GM19240 (cell line): Measurements from ENCODE around the gene LCN10.
"Not testable (repeated sequence)": the region's sequence is repeated elsewhere in the genome, so short reads cannot be mapped to it uniquely, and the experiment has no call there.

ENCODE experiments used
- DNase-seq: peaks from one replicate; pipeline ENCODE4 v3.0.0; 2011; ENCODE audit warnings: low spot score; ENCODE audit not compliant: insufficient read length

Gene LCN10

DNA sequence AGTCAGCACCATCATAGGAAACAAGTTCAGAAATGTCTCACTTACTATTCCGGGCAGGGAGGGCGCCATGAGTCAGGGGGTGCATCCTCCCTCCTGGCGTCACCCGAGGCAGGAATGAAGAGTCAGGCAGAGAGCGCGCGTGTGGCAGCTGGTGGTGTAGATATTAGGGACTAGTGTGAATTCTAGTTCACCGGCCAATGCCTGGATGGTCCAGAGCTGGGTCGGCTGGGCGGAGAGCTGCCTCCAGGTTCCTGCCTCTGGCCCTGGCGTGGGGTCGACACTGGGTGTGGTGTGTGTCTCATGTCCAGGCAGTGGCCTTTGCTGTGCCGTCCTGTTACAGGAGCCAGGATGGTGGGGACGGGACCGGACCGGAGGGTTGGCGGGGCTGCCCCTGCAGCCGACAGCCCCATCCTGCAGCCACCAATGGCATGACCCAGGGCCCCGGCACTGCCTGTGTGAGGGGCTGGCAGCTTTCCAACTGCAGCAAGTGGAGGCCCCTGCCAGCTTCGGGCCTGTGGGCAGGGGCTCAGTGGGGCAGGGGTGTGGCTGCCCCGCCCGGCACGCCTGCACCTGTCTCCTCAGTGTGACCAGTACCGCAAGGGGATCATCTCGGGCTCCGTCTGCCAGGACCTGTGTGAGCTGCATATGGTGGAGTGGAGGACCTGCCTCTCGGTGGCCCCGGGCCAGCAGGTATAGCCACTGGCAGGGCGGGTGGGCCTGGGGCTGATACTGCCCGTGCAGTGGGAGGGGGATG, 21.2 kb downstream of the LCN10 start:
- no peak for DNase-seq

DNA sequence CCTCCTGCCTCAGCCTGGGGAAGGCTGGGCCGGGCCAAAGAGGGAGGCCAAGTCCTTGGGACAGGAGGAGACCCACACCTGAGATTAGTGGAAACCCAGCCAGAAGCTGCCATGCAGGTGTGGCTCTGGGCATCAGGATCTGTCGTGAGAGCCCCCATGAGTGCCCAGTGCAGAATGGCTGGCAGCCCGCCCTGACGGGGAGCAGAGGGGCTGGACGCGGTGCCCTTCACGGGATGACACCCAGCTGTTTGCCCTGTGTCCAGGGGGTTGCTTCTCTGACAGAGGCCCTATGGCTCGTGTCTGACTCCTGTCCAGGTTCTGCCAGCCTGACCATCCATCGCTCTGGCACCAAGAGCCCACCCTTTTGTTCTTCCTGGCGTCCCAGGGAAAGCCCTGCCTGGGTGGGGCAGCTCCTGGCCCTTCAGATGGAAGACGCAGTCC, 21.8 kb downstream of the LCN10 start:
- no peak for DNase-seq

GRCh38 chr9:136720251-136720897, 22.4 kb downstream of the LCN10 start:
- no peak for DNase-seq

- DNase-seq, result no peak
These were observed 23.4 kb downstream of the LCN10 start for GRCh38 chr9:136719195-136719880.

- no peak for DNase-seq
These were observed 24.2 kb downstream of the LCN10 start for GRCh38 chr9:136718345-136719194.

GRCh38 chr9:136717399-136717798, 25.3 kb downstream of the LCN10 start:
- DNase-seq, result no peak

- DNase-seq, result no peak
These were observed 27.9 kb downstream of the LCN10 start for GRCh38 chr9:136714893-136715274.

DNA sequence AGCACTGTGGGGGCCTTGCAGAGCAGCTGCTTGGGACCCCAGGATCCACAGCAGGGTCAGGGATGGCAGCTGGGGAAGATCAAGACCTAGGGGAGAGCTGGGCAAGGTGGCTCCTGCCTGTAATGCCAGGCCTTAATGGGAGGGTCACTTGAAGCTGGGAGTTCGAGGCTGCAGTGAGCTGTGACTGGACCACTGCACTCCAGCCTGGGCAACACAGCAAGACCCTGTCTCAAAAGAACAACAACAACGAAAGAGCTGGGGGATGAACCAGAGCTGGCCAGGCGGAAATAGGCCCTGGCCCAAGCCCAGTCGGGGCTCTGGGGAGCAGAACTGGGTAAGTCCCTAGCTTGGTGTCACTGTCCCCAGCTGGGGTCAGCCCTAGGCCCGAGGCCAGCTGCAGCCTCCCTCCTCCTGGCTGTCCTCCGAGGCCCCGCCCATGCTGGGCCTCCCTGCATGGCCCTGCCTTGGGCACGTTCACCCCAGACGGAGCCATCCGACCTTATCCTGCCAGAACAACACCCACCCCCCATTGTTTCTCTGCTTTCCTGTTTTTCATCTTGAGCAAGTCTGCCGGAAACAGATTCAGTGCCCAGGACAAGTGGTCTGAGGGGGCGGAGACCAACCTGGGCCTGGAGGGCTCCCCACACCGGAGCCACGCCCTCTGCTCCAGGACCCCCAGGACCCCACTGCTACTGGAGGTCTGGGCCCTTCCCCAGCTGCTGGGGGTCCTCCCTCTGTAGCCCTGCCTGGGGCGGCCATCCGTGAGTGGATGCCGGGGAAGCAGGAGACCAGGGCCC, 28.4 kb downstream of the LCN10 start:
- no peak for DNase-seq

DNA sequence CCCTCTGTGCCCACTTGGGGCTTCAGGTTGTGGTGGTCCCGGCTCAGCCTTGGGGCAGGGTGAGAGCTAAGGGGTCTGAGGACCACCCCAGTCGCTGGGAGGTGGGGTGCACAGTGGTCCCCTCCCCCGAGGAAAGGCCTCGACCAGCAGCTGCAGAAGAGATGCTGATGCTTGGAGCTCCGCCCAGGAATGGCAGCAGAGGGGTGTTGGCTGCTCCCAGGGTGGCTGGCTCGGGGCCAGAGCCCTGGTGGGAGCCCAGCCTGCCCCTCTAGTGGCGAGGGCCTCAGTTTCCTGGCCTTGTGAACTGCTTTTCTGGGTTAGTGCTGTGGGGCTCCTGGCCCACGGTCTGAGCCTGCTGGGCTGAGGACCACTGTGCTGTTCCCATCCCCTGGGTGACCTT, 29.2 kb downstream of the LCN10 start:
- no peak for DNase-seq

- no peak for DNase-seq
These were observed 29.8 kb downstream of the LCN10 start for GRCh38 chr9:136712690-136713544.

GRCh38 chr9:136711751-136712689, 30.7 kb downstream of the LCN10 start, which contains the start of gene DIPK1B:
TSS of gene DIPK1B (plus strand) at chr9:136712572. CDS start at chr9:136712666, 94 bp downstream.
- no peak for DNase-seq

DNA sequence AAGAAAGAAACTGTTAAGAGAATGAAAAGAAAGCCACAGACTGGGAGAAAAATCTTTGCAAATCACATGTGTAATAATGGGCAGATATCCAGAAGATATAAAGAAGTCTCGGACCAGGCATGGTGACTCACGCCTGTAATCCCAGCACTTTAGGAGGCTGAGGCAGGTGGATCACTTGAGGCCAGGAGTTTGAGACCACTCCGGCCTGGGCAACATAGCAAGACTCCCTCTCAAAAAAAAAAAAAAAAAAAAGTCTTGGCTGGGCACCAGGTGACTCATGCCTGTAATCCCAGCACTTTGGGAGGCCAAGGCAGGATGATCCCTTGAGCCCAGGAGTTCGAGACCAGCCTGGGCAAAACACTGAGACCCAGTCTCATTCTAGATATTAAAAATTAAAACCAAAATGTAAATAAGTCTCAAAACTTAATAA, 31.5 kb downstream of the LCN10 start:
- not testable (repeated sequence) for DNase-seq

DNA sequence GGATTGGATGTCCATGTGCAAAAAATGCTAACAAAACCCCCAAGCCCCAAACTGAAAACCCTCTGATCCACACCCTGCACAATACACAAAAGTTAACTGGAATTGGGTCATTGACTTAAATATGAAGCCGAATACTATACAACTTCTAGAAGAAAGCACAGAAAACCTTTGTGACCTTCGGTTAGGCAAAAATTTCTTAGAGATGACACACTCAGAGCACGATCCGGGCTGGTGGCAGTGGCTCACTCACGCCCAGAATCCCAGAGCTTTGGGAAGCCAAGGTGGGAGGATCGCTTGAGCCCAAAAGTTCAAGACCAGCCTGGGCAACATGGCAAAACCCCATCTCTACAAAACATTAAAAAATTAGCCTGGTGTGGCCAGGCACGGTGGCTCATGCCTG, 32.2 kb downstream of the LCN10 start:
- no peak for DNase-seq

DNA sequence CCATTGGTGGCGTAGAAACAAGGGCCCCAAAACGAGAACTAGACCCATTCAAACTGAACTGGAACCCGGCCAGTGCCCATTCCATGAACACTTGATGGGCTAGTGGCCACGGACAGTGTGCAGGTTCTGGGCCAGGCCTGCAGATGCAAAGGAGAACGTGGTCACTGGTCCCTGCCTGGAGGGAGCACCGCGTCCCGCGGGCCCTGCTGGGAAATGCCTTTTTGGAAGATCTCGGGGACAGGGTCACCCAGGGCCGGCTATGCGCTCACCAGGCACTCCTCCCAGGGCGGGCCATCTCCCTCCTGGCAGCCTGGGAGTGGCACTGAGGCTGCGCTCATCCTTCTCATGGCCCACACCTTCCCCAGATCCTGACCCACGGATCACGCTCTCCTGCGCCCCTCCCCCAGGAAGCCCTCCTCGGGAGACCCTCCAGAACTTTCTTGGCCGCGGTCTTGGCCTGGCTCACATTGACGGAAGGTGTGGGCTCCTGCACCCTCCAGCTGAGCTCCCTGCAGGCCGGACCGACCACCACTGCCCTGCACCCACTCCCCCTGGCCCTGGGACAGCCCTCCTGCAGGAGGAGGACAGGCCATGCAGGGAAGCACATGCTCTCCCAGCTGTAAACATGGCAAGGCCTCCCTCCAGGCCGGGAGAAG, 33.2 kb downstream of the LCN10 start:
- DNase-seq, result no peak

GRCh38 chr9:136707849-136708517, 34.8 kb downstream of the LCN10 start:
- no peak for DNase-seq

GRCh38 chr9:136707011-136707410, 35.7 kb downstream of the LCN10 start:
- DNase-seq, result no peak

DNA sequence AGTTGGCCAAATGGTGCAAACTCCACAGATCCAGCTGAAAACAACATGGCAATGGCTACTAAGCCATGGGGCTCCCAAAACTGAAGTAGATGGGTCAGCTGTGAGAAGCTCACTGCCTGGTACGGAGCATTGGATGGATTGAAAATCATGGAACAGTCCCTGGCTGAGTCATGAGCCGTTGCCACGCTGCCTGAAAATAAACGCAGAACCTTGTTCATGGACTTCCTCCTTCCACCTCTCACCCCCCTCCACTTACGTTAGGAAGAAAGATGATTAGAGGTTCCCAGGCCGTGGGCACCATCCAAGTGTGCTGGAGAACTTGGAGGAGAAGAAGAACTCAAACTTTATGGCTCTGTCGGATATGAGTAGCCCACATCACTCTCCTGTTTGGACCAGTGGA, 37.2 kb downstream of the LCN10 start:
- no peak for DNase-seq
